ENCODE data around the gene NDUFAF5. TPM values are rescaled to one million over a fixed set of nuclear protein-coding genes. Genes with fewer than 3 reads are reported as not detected.

Gene NDUFAF5
- total RNA-seq, 4 donors from 2014 or later, result 6.6 to 14.5 (median 10.4) TPM

DNA sequence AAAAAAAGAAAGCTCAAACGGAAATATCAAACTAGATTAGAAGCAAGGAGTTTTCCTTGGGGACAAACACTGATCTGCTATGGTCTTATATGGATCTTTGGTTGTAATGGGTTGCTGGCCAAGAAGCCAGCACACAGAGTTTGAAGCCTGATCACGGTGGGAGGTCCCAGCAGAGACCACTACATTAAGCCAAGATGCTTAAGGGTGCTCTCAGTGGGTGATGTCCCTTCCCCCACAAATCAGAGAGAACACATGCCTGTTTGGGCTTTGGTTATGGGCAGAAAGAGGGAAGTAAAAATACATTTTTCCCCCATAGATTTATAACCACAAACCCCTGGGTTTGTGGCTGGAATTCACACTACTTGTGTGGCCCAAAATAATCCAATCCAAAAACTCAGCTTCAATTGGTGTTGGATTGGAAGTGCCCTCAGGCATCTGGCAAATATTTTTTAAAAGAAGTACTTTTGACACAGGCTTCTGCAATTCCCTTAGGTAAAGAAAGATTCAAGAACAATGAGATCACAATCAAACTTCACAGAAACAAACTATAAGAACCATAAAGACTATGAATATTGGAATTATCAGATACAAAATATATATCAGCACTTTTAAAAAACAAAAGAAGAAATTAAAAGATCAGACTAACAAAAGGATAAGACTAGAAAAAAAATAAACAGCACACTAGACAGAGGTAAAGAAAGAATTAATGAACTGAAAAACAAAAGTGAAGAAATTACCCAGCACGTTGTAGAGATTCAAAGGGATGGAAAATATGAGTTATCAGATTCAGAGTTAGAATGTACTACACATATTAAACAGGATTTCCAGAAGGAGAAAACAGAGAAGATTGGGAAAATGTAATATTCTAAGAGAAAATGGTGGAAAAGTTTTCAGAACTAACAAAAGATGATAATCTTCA lies 44.8 kb upstream of the NDUFAF5 start:
- peaks cover 0 to 20% (median 0%) of the 10 kb centered on the region in 3 donors for H3K4me1 ChIP-seq
- H3K27me3 ChIP-seq, result no peaks in the 10 kb centered on the region
- peak overlapping the region; percentile 25 to 82 (median 66) for H3K27ac ChIP-seq
- no peak overlapping the region for H3K4me3 ChIP-seq
- intact Hi-C loops (cut with DNase I), result no loop called here
- 64 to 71% methylated on average over 3 of the region's 3 CpGs for WGBS, 2 donors
- H3K36me3 ChIP-seq, result peaks cover 0 to 38% (median 0%) of the 10 kb centered on the region in 3 donors
- TF ChIP-seq, protein P1, sequence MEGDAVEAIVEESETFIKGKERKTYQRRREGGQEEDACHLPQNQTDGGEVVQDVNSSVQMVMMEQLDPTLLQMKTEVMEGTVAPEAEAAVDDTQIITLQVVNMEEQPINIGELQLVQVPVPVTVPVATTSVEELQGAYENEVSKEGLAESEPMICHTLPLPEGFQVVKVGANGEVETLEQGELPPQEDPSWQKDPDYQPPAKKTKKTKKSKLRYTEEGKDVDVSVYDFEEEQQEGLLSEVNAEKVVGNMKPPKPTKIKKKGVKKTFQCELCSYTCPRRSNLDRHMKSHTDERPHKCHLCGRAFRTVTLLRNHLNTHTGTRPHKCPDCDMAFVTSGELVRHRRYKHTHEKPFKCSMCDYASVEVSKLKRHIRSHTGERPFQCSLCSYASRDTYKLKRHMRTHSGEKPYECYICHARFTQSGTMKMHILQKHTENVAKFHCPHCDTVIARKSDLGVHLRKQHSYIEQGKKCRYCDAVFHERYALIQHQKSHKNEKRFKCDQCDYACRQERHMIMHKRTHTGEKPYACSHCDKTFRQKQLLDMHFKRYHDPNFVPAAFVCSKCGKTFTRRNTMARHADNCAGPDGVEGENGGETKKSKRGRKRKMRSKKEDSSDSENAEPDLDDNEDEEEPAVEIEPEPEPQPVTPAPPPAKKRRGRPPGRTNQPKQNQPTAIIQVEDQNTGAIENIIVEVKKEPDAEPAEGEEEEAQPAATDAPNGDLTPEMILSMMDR (IDR thresholded peaks at IDR 0.05), result no peak
- DNase-seq, result no peak
- H3K9me3 ChIP-seq, result peaks cover 0 to 5% (median 0%) of the 10 kb centered on the region in 3 donors

DNA sequence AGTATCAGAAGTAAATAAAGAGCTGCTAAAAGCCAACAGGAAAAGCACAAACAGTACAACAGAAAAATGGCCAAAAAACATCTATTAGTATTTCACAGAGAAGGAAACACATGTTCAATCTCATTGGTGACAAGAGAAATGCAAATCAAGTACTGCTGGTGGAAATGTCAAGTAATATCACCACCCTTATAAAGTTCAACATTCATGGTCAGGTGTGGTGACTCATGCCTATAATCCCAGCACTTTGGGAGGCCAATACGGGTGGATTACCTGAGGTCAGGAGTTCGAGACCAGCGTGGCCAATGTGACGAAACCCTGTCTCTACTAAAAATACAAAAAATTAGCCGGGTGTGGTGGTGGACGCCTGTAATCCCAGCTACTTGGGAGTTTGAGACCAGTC lies 42.9 kb upstream of the NDUFAF5 start:
- intact Hi-C loops (cut with DNase I), result no loop called here
- WGBS, 2 donors, result 82% methylated on average over 6 of the region's 6 CpGs
- Histone ChIP-seq H3K4me1 (peaks cover 0 to 14% (median 0%) of the 10 kb centered on the region in 3 donors), H3K4me3 (no peak overlapping the region), H3K27ac (no peak overlapping the region), H3K36me3 (peaks cover 0 to 38% (median 0%) of the 10 kb centered on the region in 3 donors), H3K9me3 (peaks cover 0 to 5% (median 0%) of the 10 kb centered on the region in 3 donors), H3K27me3 (no peaks in the 10 kb centered on the region)
- DNase-seq, result no peak
- TF ChIP-seq POLR2A (IDR thresholded peaks at IDR 0.05), result no peak

DNA sequence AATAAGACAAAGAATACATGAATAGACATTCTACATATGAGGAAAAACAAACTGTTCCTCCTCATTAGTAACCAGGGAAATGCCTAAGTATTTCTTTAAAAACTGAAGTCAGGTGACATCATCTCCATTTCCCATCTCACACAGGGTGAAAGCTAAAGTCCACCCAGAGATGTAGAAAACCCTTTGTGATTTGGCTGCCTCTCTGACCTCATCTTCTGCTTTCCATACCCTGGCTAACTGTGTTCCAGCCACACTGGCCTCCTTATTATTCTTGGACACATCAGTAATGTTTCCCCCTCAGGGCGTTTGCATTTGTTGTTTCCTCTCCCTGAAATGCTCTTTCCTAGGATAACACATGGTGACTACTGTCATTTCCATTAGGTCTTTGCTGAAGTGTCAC lies 40.5 kb upstream of the NDUFAF5 start:
- H3K4me3 ChIP-seq, result no peak overlapping the region
- WGBS, 2 donors, result 57 to 92% methylated on average over 1 of the region's 1 CpG
- peaks cover 0 to 5% (median 0%) of the 10 kb centered on the region in 3 donors for H3K9me3 ChIP-seq
- intact Hi-C loops (cut with DNase I), result no loop called here
- H3K27me3 ChIP-seq, result no peaks in the 10 kb centered on the region
- H3K36me3 ChIP-seq, result peaks cover 0 to 28% (median 0%) of the 10 kb centered on the region in 3 donors
- H3K4me1 ChIP-seq, result peaks cover 0 to 5% (median 0%) of the 10 kb centered on the region in 3 donors
- no peak overlapping the region for H3K27ac ChIP-seq
- no peak for TF ChIP-seq POLR2A (IDR thresholded peaks at IDR 0.05)
- TF ChIP-seq, protein P1 (IDR thresholded peaks at IDR 0.05), result no peak
- DNase-seq, result no peak

DNA sequence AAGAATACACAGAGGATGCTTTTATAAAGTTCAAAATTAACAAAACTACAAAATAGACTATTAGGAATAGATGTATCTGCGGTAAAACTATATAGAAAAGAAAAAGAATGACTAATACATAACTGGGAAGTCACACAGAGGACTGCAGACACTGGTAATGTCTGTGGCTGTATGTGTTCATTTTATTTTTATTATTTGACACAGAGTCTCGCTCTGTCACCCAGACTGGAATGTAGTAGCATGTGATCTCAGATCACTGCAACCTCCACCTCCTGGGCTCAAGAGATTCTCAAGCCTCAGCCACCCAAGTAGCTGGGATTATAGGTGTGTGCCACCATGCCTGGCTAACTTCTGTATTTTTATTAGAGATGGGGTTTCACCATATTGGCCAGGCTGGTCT lies 39.0 kb upstream of the NDUFAF5 start:
- DNase-seq, result no peak
- Histone ChIP-seq H3K4me3 (no peak overlapping the region), H3K4me1 (no peaks in the 10 kb centered on the region), H3K27me3 (no peaks in the 10 kb centered on the region), H3K9me3 (peaks cover 0 to 1% (median 0%) of the 10 kb centered on the region in 3 donors), H3K27ac (no peak overlapping the region), H3K36me3 (peaks cover 0 to 27% (median 0%) of the 10 kb centered on the region in 3 donors)
- TF ChIP-seq, protein P1 (IDR thresholded peaks at IDR 0.05), result no peak
- TF ChIP-seq POLR2A (IDR thresholded peaks at IDR 0.05), result no peak
- intact Hi-C loops (cut with DNase I), result no loop called here
- WGBS, 2 donors, result 61 to 98% methylated on average over 2 of the region's 2 CpGs

DNA sequence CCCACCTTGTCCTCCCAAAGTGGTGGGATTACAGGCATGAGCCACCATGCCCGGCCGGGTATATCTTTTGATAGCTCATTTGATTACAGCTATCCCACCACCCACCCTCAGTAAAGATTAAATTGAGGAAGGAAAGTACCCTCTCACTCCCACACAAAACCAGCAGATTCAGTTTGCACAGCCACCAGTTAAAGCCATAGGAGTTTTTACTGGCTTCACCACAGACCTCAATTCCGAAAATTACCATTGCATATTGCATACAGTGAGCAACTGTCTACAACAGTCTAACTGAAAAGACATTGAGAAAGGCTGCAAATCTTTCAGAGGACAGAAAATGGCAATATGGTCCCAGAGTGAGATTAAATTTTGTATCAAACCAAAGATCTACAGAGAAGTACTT lies 35.0 kb upstream of the NDUFAF5 start:
- 79 to 91% methylated on average over 3 of the region's 3 CpGs for WGBS, 2 donors
- intact Hi-C loops (cut with DNase I), result no loop called here
- Histone ChIP-seq H3K9me3 (no peaks in the 10 kb centered on the region), H3K27ac (no peak overlapping the region), H3K4me3 (no peak overlapping the region), H3K36me3 (peaks cover 0 to 41% (median 0%) of the 10 kb centered on the region in 3 donors), H3K27me3 (no peaks in the 10 kb centered on the region), H3K4me1 (no peaks in the 10 kb centered on the region)
- TF ChIP-seq POLR2A (IDR thresholded peaks at IDR 0.05), result no peak
- TF ChIP-seq, protein P1 (IDR thresholded peaks at IDR 0.05), result no peak
- no peak for DNase-seq

All from esophagus squamous epithelium (tissue), 5 donors.